ENCODE measurements around the gene SKI. TPM values are rescaled to one million over a fixed set of nuclear protein-coding genes. Genes with fewer than 3 reads are reported as not detected.

The SKI gene
- total RNA-seq, 3 donors from 2014 or later = 43.8 to 45.2 (median 44.7) TPM

- H3K4me3 Mint-ChIP-seq = peak overlapping the region; percentile 70
- no peaks in the 10 kb centered on the region for H3K9me3 Mint-ChIP-seq
- H3K27me3 Mint-ChIP-seq (ENCODE audit: low read depth) = no peaks in the 10 kb centered on the region
- H3K4me1 Mint-ChIP-seq (ENCODE audit: low read depth) = peaks cover 24% of the 10 kb centered on the region
- DNase-seq = peak; percentile 89
- H3K36me3 Mint-ChIP-seq (ENCODE audit: insufficient read depth) = no peaks in the 10 kb centered on the region
- peak; percentile 89 to 92 for ATAC-seq
Observed at GRCh38 chr1:2227346-2228156, 568 bp upstream of the SKI start.

GRCh38 chr1:2228694-2229036, 546 bp downstream of the SKI start:
- Mint-ChIP-seq H3K4me1 (ENCODE audit: low read depth) (peaks cover 32% of the 10 kb centered on the region), H3K27me3 (ENCODE audit: low read depth) (no peaks in the 10 kb centered on the region), H3K4me3 (peak overlapping the region; percentile 95), H3K36me3 (ENCODE audit: insufficient read depth) (no peaks in the 10 kb centered on the region), H3K9me3 (no peaks in the 10 kb centered on the region)
- ATAC-seq (no peak), DNase-seq (peak; percentile 26)

GRCh38 chr1:2229037-2229864, 1.1 kb downstream of the SKI start:
- peaks cover 38% of the 10 kb centered on the region for H3K4me1 Mint-ChIP-seq (ENCODE audit: low read depth)
- ATAC-seq (peak; percentile 1 to 2), DNase-seq (peak; percentile 45)
- H3K27me3 Mint-ChIP-seq (ENCODE audit: low read depth) = no peaks in the 10 kb centered on the region
- no peaks in the 10 kb centered on the region for H3K9me3 Mint-ChIP-seq
- no peaks in the 10 kb centered on the region for H3K36me3 Mint-ChIP-seq (ENCODE audit: insufficient read depth)
- peak overlapping the region; percentile 95 for H3K4me3 Mint-ChIP-seq

- Mint-ChIP-seq H3K4me3 (peak overlapping the region; percentile 95), H3K36me3 (ENCODE audit: insufficient read depth) (no peaks in the 10 kb centered on the region), H3K4me1 (ENCODE audit: low read depth) (peaks cover 45% of the 10 kb centered on the region), H3K9me3 (no peaks in the 10 kb centered on the region), H3K27me3 (ENCODE audit: low read depth) (no peaks in the 10 kb centered on the region)
- no peak for ATAC-seq
- no peak for DNase-seq
Observed at GRCh38 chr1:2229911-2230731, 2.0 kb downstream of the SKI start.

GRCh38 chr1:2230781-2231531, 2.8 kb downstream of the SKI start:
- ATAC-seq = no peak
- H3K4me1 Mint-ChIP-seq (ENCODE audit: low read depth) = peaks cover 53% of the 10 kb centered on the region
- H3K4me3 Mint-ChIP-seq = peak overlapping the region; percentile 95
- no peak for DNase-seq
- no peaks in the 10 kb centered on the region for H3K27me3 Mint-ChIP-seq (ENCODE audit: low read depth)
- H3K9me3 Mint-ChIP-seq = no peaks in the 10 kb centered on the region
- H3K36me3 Mint-ChIP-seq (ENCODE audit: insufficient read depth) = no peaks in the 10 kb centered on the region

GRCh38 chr1:2231532-2232254, 3.6 kb downstream of the SKI start:
- H3K4me3 Mint-ChIP-seq = peak overlapping the region; percentile 95
- ATAC-seq = no peak
- no peaks in the 10 kb centered on the region for H3K9me3 Mint-ChIP-seq
- no peaks in the 10 kb centered on the region for H3K27me3 Mint-ChIP-seq (ENCODE audit: low read depth)
- peaks cover 58% of the 10 kb centered on the region for H3K4me1 Mint-ChIP-seq (ENCODE audit: low read depth)
- DNase-seq = peak; percentile 67
- H3K36me3 Mint-ChIP-seq (ENCODE audit: insufficient read depth) = no peaks in the 10 kb centered on the region

GRCh38 chr1:2232255-2232915, 4.3 kb downstream of the SKI start:
- H3K27me3 Mint-ChIP-seq (ENCODE audit: low read depth) = no peaks in the 10 kb centered on the region
- peaks cover 65% of the 10 kb centered on the region for H3K4me1 Mint-ChIP-seq (ENCODE audit: low read depth)
- H3K4me3 Mint-ChIP-seq = peak overlapping the region; percentile 95
- H3K36me3 Mint-ChIP-seq (ENCODE audit: insufficient read depth) = no peaks in the 10 kb centered on the region
- no peaks in the 10 kb centered on the region for H3K9me3 Mint-ChIP-seq
- ATAC-seq (no peak), DNase-seq (no peak)

- no peaks in the 10 kb centered on the region for H3K36me3 Mint-ChIP-seq (ENCODE audit: insufficient read depth)
- H3K4me1 Mint-ChIP-seq (ENCODE audit: low read depth) = peaks cover 69% of the 10 kb centered on the region
- ATAC-seq = no peak
- H3K4me3 Mint-ChIP-seq = peak overlapping the region; percentile 95
- no peaks in the 10 kb centered on the region for H3K27me3 Mint-ChIP-seq (ENCODE audit: low read depth)
- H3K9me3 Mint-ChIP-seq = no peaks in the 10 kb centered on the region
- DNase-seq = no peak
Observed at GRCh38 chr1:2232916-2233438, 4.9 kb downstream of the SKI start.

- H3K27me3 Mint-ChIP-seq (ENCODE audit: low read depth) = no peaks in the 10 kb centered on the region
- no peaks in the 10 kb centered on the region for H3K36me3 Mint-ChIP-seq (ENCODE audit: insufficient read depth)
- H3K4me3 Mint-ChIP-seq = peak overlapping the region; percentile 80
- peaks cover 69% of the 10 kb centered on the region for H3K4me1 Mint-ChIP-seq (ENCODE audit: low read depth)
- H3K9me3 Mint-ChIP-seq = no peaks in the 10 kb centered on the region
- no peak for ATAC-seq
- DNase-seq = no peak
Observed at GRCh38 chr1:2233468-2233867, 5.3 kb downstream of the SKI start.

GRCh38 chr1:2233997-2234761, 6.1 kb downstream of the SKI start:
- peak; percentile 46 to 52 for ATAC-seq
- peak; percentile 54 for DNase-seq
- Mint-ChIP-seq H3K9me3 (no peaks in the 10 kb centered on the region), H3K4me3 (peak overlapping the region; percentile 80), H3K27me3 (ENCODE audit: low read depth) (no peaks in the 10 kb centered on the region), H3K36me3 (ENCODE audit: insufficient read depth) (no peaks in the 10 kb centered on the region), H3K4me1 (ENCODE audit: low read depth) (peaks cover 74% of the 10 kb centered on the region)

- no peaks in the 10 kb centered on the region for H3K27me3 Mint-ChIP-seq (ENCODE audit: low read depth)
- peak overlapping the region; percentile 80 for H3K4me3 Mint-ChIP-seq
- DNase-seq (no peak), ATAC-seq (no peak)
- H3K4me1 Mint-ChIP-seq (ENCODE audit: low read depth) = peaks cover 79% of the 10 kb centered on the region
- no peaks in the 10 kb centered on the region for H3K9me3 Mint-ChIP-seq
- H3K36me3 Mint-ChIP-seq (ENCODE audit: insufficient read depth) = peaks cover 4% of the 10 kb centered on the region
Observed at GRCh38 chr1:2234762-2235113, 6.6 kb downstream of the SKI start.

GRCh38 chr1:2235300-2235998, 7.3 kb downstream of the SKI start:
- Mint-ChIP-seq H3K4me1 (ENCODE audit: low read depth) (peaks cover 85% of the 10 kb centered on the region), H3K9me3 (no peaks in the 10 kb centered on the region), H3K36me3 (ENCODE audit: insufficient read depth) (peaks cover 4% of the 10 kb centered on the region), H3K4me3 (peak overlapping the region; percentile 80), H3K27me3 (ENCODE audit: low read depth) (no peaks in the 10 kb centered on the region)
- ATAC-seq = no peak
- DNase-seq = no peak
